Stimulated activated CD4-positive, alpha-beta T cell treated with anti-CD3 and anti-CD28 coated beads, Interleukin-2, amount 100 ng/mL, for 48 hours (primary cell): ENCODE measurements around the gene KNDC1.
A peak's percentile ranks its signal among the peaks of the same experiment; 100 is the strongest.

Experiments
- DNase-seq, 2 donors: peaks; one replicate each; pipeline ENCODE4 v3.0.0-alpha.2; 2020

KNDC1 gene

DNA sequence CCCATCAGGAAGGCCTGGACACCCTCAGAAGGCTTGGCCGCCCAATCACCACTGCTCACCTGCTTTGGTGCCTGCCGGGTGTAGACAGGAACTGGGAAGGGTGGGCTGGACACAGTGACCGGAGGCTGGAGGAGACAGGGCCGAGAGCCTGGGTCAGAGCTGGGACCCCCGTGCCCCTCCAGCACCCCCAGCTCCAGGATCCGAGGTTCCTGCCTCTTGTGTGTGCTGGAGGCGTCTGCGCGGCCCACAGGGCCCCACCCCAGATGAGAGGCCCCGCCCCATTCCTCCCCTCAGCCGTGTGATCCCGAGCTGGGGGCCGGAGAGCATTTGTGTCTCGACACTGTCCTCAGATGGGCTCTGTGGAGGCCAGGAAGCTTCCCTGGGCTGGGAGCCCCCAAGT lies 107.3 kb downstream of the KNDC1 start:
- DNase-seq, result no peak

DNA sequence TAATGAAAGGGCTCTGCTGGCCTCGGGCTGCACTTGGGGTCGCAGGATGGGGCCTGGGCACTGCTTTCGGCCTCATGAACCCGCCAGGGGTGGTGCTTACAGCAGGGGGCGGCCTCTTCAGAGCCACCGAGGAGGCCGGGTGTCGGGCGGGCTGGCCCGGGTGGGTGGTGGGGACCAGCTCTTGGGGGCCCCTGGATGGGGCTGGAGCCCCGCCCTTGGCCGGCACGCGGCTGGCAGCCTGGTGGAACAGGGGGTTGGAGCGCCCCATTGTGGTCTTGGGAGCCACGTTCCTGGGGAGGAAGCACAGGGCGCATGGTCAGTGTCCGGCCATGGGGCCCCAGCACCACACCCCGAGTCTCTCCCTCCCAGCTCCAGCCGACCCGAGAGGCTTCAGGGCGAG lies 107.8 kb downstream of the KNDC1 start:
- no peak for DNase-seq

DNA sequence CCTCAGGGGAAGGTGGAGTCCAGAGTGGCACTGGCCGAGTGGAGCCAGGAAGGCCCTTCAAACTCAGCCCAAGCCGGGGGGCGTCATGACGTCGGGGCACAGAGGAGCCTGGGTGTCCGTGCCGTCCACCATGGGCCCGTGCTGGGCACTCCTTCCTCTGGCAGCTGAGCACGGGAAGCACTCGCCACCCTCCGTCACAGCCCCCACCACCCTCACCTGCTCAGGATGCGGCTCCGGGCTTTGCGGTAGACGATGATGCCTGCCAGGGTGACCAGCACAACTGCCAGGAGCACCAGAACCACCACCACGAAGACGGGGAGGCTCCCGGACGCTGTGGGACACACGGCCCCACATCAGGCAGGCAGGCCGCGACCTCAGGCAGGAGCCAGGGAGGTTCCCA lies 108.5 kb downstream of the KNDC1 start:
- no peak for DNase-seq

GRCh38 chr10:133269367-133269766 lies 109.3 kb downstream of the KNDC1 start:
- no peak for DNase-seq

DNA sequence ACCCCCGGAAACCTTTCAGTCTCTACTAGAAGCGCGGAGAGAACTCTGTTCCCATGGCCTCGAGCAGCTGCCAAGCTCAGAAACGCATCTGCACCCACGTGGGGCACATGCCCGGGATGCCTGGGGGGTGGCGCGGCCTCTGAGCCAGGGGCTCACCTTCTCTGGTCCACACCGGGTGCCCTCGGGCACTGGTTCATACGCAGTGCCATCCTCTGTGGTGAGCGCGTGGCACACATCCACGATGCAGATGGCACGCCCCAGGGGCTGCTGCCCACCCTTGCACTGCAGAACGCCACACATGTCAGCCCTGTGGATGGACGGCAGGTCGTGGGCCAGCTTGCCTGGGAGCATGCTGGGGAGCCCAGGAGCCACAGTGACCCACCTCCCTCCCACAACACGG lies 110.2 kb downstream of the KNDC1 start:
- DNase-seq, result no peak

DNA sequence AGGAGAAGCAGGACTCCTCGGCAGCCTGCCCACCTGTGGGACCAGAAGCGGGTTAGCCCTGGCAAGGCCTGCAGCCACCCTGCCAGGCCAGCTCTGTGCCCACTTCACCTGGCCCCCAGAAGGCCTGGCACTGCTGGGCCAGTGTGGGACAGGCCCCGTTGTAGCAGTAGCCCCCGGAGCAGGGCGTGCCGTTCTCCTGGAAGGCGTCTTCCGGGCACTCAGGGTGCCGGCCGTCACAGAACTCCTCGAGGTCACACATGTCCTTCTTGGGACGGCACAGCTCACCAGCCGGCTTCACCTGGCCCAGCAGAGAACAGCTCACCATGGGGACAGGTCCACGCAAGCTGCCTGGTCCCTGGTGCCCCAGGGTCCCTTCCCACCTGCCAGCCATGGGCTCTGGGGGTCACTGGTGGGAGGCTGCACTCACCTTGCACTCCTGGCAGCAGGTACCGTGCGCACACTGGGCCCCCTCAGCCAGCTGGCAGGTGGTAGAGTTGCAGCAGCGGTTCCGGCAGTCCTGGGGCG lies 110.8 kb downstream of the KNDC1 start:
- no peak for DNase-seq

GRCh38 chr10:133271521-133272300 lies 111.7 kb downstream of the KNDC1 start:
- no peak for DNase-seq

GRCh38 chr10:133272301-133272963 lies 112.4 kb downstream of the KNDC1 start:
- DNase-seq, result no peak

DNA sequence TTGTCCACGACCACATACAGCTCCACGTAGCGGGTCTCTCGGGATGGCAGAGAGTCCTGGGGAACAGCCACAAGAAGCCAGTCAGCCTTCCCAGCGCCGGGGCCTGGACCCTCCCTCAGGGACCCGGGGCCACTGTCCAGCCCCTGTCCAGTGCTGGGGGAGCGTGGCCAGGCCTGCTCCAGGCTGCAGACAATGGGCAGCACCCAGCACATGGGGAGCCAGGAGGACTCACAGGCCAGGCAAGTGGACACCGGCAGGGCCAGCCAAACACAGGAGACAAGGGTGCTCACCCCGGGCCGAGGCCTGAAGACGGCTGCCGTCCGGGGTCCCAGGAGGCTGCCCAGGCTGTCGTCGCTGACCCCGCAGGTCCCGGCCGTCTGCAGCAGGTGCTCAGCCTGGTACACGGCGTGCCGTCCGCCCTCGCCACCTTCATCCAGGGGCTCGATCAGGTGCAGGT lies 113.0 kb downstream of the KNDC1 start:
- DNase-seq, result no peak

- no peak for DNase-seq
These were observed 113.6 kb downstream of the KNDC1 start for GRCh38 chr10:133273534-133274143.

GRCh38 chr10:133274751-133275683 lies 115.0 kb downstream of the KNDC1 start:
- peak; percentile 70 for DNase-seq

DNA sequence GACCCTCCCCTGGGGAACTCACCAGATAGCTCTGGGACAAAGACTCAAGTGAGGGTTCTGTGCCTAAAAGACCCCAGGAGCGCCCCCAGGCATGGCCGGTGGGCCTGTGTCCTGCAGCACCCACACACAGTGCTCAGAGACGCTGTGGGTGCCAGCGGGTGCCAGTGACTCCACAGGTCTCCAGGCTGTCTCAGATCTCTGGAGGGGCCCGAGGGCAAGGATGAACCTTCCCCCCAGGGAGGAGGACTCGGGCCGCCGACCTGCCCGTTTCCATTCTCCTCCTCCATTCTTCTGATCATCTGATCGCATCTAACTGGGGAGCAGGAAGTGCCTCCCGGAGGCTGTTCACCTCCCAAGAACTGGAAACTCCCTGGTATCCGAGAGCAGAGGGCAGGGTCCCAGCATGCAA lies 115.7 kb downstream of the KNDC1 start:
- DNase-seq, result peak in 1 of 2 donors; percentile 43
